Fibroblast of peridontal ligament (primary cell): Measurements from ENCODE around the gene GLRX.
"Not testable (repeated sequence)": the region's sequence is repeated elsewhere in the genome, so short reads cannot be mapped to it uniquely, and the experiment has no call there.

Source experiments
- DNase-seq: peaks from one replicate; pipeline ENCODE4 v3.0.0-alpha.2; 2010; ENCODE audit errors: extremely low read depth

The GLRX gene, protein sequence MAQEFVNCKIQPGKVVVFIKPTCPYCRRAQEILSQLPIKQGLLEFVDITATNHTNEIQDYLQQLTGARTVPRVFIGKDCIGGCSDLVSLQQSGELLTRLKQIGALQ

DNA sequence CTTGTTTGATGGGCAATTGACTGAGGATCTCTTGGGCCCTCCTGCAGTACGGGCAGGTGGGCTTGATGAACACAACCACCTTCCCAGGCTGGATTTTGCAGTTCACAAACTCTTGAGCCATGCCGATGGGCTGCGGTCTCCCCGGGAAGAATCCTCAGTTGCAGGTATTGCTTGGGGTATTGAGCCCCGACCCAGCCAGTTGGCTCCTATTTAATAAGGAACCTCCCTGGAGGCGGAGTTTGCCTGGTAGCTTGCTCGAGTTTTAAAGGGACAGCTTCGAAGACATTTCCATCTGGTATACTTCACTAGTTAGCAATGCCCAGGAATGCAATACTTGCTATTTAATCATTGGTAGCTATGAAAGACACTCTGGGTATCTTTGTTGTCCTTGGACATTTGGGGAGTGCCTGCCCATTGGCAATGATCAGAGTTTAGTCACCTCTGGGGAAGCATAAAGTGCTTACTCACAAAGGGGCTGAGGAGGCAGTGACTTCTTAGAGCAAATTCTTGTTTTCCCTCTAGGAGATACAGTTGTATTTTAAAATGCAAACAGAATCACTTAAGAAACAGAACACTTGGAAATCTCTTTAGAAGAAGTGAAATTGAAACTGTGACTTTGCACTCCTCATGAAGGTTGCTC lies at the start of gene GLRX:
GLRX (minus strand) TSS at position 185 of the 640 bp plus-strand sequence; CDS start at position 121, 64 bp downstream.
- DNase-seq, result peak; percentile 94

DNA sequence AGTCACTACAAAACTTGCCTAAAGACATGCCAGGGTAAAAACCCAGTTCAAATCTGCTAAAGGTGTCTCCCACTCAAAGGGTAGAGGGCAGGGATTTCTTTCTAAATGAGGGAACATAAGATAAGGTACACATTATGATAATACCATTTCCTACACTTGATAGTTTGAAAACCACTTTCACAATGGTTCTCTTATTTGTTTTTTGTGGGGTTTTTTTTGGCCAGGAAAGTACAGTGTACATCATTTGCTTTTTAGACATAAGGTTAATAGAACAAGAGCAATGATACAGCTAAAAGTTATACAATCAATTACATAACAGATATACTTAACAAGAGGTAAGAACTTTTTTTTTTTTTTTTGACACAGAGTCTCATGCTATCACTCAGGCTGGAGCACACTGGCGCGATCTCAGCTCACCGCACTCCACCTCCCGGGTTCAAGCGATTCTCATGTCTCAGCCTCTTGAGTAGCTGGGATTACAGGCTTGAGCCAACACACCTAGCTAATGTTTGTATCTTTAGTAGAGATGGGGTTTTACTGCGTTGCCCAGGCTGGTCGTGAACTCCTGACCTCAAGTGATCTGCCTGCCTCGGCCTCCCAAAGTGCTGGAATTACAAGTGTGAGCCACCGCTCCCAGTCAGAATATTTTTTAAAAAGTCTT lies 48.8 kb upstream of the GLRX start:
- DNase-seq, result no peak

DNA sequence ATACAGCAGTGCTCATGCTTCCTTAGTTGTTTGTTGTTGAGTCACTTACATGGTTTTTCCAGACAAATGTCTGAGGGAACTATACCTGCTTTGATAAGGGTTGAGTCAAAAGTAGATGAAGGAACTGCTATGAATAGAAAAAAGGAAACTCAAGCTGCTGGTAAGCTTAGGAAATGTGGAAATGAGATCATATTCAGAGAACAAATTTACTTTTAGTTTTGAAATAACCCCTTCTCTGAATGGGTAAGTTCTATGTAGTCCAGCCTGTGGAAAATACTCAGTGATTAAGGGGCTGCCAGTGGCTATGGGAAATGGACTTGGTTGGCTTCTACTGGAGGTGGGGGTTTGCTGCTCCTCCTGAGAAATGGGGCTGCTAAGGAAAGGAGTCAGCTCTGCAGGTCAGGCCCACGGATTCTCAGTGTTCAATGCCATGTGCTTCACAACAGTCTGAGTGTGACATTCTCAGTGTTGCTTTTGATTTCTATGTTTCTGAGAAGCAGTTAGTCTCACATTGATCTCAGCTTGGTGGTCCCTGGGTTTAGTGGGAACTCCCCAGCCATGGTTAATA lies 47.7 kb upstream of the GLRX start:
- DNase-seq, result peak; percentile 44

DNA sequence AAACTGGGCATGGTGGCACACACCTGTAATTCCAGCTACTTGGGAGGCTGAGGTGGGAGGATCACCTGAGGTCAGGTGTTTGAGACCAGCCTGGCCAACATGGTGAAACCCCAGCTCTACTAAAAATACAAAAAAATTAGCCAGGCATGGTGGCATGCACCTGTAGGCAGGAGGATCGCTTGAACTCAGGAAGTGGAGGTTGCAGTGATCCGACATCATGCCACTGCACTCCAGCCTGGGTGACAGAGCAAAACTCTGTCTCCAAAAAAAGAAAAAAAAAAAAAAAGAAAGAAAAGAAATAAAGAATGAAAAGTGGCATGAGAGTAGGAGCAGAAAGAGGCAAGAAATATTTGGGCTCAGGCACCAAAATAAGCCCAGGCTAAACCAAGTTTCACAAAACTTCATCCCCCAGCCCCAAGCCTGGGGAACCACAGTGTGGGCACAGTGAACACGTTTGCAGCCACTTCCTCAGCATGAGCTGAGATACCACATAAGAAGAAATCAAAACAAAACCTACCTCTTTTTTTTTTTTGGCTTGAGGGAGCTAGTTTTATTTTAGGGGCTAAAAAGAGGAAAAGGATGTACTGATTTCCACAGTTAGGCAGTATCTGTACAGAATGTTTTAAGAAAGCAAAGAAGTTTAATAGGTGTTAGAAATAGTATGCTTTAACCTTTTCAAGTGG lies 46.8 kb upstream of the GLRX start:
- DNase-seq, result not testable (repeated sequence)

DNA sequence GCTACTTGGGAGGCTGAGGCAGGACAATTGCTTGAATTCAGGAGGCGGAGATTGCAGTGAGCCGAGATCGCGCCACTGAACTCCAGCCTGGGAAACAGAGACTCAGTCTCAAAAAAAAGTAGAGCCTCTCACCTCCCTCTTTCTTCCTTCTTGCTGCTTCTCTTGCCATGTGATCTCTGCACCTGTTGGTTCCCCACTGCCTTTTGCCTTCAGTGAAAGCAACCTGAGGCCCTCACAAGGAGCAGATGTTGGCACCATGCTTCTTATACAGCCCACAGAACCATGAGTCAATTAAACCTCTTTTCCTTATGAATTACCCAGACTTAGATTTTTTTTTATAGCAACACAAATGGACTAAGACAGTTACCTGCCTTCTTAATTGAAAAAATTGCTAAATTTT lies 45.6 kb upstream of the GLRX start:
- DNase-seq, result no peak

DNA sequence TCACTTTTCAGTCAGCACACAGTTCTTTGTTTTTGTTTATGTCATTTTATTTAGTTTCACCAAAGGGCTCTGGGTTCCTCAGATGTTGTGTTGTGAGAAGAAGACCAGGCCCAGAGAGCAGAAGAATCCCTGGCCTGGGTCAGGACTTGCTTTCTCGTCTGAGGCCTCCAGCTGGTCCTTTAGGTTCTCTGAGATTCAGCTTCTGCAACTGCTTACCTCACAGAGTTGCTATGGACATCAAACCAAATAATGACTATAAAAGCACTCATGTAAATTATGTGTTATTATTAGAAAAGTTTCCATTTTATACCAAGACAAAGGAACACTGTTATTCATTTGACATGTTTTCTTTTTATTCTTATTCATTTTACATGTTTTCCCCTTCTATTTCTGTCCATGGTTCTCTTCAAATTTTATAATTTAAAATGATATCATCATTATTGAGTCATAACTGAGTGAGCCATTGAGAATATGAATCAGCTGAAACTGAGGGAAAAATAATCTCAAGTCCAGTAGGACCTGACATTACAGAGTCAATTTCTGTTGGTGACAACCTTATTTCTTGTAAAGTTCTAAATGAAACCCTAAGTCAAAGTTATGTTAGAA lies 44.0 kb upstream of the GLRX start:
- DNase-seq, result peak; percentile 57

DNA sequence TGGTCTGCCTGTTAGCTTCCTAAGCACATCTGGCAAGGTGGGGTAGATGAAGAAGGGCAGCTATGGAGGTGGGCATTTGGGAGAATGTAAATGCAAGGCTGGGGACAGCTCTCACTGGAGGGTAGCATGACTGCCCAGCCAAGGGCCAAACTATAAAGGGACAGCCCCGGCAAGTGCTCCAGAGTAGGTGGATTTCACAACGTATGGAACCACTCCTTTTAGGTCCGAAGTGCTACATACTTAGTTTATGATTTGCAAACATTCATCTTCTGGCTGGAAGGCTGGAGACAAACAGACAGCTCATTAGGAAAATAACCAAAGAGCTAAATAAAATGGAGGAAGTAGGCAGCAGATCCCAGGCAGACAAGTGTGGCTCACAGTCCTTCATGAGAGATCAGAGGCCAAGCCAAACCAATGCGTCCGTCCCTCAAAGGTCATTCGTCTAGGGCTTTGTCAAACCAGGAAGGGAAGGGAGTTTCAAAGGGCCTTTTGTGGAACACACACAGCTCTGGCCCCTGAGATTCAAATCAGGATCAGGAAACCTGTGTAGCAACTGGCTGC lies 42.5 kb upstream of the GLRX start:
- DNase-seq, result no peak

DNA sequence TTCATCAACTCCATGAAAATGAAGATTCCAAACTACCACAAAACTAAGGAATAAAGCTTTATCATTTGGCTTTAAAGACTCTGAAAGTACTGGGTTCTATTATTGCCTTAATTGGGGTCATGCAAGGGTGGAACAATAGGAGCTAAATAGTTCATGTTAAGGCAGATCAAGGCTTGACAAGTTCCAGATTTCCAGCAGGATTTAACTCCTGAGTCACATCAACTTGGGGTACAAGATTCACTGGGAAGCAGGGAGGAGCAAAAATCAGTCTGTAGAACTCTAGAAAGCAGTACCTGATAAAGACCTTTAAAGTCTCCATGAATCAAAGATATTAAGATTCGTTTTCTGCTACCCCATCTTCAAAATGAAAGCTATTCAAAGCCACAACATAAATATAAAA lies 41.9 kb upstream of the GLRX start:
- no peak for DNase-seq

DNA sequence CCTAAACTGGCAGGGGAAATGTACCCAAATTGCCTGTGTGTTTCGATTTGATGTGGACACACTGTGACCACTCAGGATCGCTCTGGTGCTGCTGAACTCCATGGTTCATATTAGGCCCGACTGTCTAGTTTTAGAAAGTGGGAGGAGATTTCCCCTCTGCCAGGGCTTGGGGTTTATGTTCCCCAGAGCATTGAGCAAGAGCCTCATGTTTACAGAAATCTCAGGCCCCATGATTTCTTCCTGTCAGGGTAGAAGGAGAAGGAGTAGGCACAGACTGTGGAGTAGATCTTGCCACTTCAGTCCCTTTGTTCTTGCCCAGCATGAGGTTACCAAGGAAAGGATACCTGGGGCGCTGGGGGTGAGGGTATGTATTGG lies 40.8 kb upstream of the GLRX start:
- peak; percentile 96 for DNase-seq

DNA sequence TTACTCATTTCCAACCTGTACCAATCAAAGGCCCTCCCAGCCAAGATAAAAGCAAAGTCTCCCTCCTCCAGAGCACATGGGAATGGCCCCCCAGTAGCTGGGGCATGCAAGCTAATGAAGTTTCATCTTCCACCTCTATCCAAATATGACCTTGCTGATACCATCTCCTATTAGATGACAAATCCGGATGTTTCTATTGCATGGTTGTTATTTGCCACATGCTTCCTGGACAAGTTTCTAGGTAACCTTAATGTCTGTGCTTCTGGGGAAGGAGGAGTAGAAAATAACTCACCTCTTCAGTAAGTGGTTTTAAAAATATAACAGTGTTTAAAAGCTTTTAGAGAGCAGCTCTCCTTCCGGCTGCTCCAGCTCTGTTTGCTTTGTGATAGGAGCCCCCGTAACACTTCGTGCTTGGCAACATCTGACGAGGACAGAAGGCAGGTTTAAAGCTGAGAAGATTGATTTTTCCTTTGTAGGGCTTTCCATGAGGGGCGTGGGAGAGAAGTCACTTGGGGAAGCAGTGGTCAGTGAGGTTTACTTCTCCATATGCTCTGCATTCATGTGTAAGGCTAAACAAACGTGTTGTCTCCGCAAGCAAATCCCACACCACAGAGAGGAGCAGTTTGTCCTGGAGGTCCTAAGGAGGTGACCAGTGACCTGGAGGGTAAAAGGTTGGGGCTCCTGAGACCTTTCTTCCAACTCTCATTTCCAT lies 40.3 kb upstream of the GLRX start:
- no peak for DNase-seq

DNA sequence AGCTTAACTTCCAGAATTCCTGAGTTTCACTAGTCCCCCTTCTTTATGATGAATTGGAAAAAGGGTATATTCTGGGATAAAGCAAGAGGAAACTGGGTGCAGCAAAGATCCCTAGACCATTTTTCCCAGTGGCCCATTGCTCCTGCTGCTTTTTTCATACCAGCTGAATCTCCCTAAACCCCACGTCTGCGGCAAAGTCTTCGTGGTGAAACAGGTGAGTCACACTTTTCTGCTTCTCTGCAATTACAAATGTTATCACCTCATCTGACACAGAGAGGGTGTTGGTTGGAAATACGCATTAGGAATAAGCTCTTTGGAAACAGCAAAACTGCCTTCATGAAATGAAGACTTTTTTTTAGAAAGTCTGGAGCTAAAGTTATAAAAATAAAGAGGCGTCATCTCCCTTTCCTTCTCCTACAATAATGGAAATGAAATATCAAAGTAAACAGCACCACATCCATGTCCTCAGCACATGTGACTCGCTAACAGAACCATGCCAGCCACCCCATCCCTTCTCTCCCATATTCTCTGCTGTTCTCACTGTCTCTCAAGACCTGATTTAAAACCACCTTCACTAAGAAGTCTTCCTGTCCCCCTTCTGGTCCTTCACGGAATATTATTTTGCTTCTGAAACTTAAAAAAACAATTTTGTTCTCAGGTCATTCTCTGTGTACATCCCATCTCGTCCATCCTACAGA lies 39.5 kb upstream of the GLRX start:
- no peak for DNase-seq

DNA sequence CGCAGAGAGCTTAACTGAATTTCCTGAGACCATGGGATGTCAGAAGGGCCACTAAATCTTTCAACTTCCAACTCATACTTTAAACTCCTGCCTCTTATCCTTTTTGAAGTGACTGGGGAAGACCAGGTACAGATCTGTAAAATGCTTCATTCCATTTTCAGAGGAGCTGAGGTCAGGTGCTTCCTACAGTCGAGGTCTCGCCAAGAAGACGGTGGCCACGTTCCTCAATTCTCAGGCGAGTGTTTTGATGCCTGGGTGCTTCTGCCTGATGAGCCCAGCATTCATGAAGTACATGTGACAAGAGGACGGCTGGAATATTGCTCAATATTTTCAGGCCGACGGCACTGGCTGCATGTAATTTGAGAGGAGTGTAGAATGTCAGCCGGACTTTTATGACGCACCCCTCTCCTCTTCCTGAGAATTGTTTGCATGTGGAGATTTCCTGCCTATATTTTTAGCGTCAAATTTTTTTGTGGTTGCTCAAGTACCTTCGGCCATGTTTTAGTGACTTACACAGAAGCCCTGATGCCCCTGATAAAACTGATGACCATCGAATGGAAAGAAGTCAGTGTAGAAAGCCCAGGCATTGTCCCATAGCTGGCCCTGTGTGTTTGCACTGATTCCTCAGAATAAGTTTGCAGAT lies 38.8 kb upstream of the GLRX start:
- DNase-seq, result peak; percentile 99

DNA sequence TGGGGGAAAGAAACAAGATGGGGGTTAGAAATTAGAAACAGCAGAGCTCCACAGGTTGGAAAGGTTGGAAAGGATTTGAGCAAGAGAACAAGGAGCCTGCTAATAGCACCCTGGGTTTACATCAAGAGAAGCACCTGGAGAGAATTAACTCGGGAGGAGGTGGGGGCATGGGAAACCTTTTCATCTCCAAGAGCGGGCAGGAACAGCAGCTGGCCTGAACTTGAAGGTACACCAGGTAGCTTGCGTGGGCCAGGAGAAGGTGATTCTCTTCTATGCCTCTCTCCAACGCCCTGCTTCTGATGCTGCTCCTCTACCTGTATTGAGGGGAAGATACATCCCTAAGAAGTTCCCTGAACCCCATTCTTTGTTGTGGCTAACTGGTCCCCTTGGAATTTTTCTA lies 37.1 kb upstream of the GLRX start:
- no peak for DNase-seq

DNA sequence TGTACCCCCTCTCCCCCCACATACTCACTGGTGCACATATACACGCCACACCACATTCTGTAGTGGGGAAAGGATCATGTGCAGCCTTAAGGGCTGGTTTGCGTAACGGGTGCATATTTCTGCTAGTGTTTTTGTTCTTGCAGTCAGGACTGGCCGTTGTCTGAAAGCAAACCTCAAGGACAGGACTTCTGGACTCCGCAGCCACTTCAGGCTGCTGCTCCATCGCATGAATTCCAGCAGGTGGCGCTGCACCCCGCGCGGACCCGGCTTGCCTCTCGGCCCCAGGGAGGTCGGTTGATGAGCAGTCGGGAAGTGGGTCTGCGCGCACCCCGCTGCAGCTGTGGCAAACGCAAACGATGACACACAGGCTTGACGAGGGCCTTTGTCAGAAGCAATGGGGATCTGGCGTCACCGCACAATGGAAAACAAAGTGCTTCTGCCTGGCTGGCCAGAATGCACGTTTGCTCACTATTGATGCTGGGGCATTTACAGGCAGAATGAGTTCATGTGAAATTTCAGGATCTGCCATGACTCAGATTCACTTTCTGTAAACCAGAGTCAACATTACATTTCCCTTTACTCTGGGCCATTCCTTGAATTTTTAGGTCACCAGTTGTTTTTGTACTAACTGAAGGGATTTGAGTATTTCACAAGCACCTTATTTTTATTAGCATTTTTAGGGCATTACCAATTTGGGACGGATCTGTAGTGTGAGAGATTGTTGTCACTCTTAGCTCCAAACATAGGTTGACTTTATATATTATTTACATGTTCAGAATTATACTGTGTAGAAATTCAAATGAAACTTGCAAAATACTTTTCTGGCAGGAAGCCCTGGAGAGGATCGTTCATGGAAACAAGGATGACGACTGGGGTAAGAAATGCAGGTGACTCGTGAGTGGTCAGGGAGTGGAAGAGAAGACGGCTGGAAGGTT lies 36.4 kb upstream of the GLRX start:
- DNase-seq, result peak; percentile 98

DNA sequence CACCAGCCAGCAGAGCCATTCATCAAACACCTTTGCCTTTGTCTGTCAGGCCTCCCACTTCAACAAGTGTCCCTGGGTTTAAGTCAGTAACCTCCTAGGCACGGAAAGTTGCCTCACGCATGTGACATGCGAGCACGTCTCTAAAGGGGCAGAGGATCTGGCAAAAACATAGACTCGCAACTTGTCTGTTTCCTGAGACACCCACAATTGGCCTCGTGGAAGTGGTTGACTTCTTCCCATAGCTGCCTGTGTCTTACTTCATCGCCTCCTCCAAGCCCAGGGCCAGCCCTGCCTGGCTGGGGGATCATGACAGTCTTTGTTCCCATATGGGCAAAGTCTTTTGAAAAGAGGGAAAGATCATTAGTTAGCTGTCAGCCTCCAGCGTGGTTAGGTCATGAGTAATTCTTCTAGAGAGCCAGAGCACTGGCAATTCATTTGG lies 35.5 kb upstream of the GLRX start:
- peak; percentile 52 for DNase-seq

DNA sequence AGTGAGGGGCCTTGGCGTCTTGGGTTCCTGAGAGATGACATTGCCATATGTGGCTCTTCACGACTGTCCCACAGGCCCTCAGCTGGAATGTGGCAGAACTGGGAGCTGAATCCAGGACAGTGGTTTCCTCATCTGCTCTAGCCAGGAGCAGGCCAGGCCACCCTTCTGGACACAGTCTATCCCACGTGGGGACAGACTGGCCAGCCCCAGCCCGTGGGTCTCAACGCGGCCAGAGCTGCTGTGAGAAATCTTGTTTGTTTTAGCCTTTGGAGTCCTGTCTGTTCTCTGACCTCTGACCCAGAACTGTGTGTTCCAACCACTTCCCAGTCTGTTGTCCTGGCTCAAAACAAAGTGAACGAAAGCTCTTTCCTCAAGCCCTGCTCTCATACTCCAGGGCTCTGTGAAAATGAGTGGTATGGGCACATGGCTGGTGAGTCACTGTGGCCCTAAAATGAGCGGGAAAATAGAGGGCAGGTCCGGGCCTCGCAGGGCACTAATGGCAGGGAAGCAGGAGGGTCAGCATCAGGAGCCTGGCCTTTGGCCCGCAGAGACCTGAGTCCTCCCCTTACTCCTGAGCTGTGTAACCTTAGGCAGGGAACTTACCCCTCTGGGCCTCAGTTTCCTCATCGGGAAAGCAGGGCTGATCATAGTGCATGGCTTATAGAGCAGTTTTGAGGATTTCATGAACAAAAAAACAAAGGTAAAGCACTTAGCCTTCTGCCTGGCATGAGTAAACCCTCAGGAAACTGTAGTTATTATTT lies 34.8 kb upstream of the GLRX start:
- DNase-seq, result no peak

DNA sequence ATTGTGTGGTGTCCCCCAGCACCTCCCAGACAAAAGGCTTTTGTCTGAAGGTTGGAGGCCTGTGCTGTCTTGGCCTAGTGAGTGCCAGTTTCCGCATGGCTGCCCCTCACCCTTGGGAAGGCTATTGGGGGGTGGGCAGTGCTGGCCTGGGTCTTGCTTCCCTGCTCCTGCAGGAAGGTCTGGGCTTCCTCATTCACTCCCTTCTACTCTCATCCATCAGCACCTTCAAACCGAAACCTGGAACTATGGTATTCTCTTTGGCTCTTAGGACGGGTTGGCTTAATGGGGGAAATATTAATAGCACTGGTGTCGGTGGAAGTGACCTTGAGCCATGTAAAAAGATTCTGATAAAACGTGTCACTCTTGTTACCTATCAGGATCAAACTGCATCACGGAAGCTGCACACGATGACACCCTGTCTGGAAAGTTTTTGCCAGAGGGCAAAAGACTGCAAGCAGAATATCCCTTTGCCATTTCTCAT lies 34.0 kb upstream of the GLRX start:
- DNase-seq, result no peak

DNA sequence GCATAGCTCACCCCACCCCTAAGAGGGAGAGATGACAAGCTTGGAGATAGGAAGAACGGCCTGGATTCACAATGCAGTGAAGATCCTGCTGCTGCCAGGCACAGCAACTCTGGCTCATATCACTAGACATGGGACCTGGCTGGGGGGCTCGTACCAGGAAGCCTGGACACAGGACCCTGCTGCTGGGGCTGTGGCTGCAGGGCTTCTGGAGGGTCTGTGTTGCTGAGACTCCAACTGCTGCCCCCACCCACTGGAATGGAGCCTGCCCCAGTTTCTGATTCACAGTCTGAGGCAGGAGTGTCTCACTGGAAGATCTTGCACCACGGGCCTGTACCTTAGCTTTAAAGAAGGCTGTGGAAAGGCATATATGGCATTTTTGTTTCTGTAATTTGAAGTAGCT lies 31.0 kb upstream of the GLRX start:
- no peak for DNase-seq
